Measurements from ENCODE around the gene CYP2C9. TPM values are rescaled to one million over a fixed set of nuclear protein-coding genes. Genes with fewer than 3 reads are reported as not detected.
A peak's percentile ranks its signal among the peaks of the same experiment; 100 is the strongest.
"Not testable (repeated sequence)": the region's sequence is repeated elsewhere in the genome, so short reads cannot be mapped to it uniquely, and the experiment has no call there.

The CYP2C9 gene
- total RNA-seq, result 12.3 TPM

GRCh38 chr10:94938383-94938782 is at the start of gene CYP2C9:
Gene CYP2C9 (plus strand): TSS chr10:94938658. CDS start chr10:94938683, 25 bp downstream.
- no peak for DNase-seq

- DNase-seq, result no peak
These were observed 49.3 kb upstream of the CYP2C9 start for GRCh38 chr10:94889123-94889522.

- DNase-seq, result no peak
These were observed 48.0 kb upstream of the CYP2C9 start for GRCh38 chr10:94890264-94891022.

- not testable (repeated sequence) for DNase-seq
These were observed 40.0 kb upstream of the CYP2C9 start for GRCh38 chr10:94898414-94898813.

GRCh38 chr10:94902080-94902479 is 36.4 kb upstream of the CYP2C9 start:
- no peak for DNase-seq

- DNase-seq, result no peak
These were observed 35.9 kb upstream of the CYP2C9 start for GRCh38 chr10:94902570-94902969.

GRCh38 chr10:94904506-94905148 is 33.8 kb upstream of the CYP2C9 start:
- DNase-seq, result peak; percentile 1

GRCh38 chr10:94916423-94916822 is 22.0 kb upstream of the CYP2C9 start:
- no peak for DNase-seq

- no peak for DNase-seq
These were observed 1.7 kb upstream of the CYP2C9 start for GRCh38 chr10:94936721-94937120.

- DNase-seq, result not testable (repeated sequence)
These were observed 5.1 kb downstream of the CYP2C9 start for GRCh38 chr10:94943432-94944103.

GRCh38 chr10:94946181-94946580 is 7.7 kb downstream of the CYP2C9 start:
- DNase-seq, result not testable (repeated sequence)

GRCh38 chr10:94963901-94964300 is 25.4 kb downstream of the CYP2C9 start:
- DNase-seq, result peak; percentile 50

- no peak for DNase-seq
These were observed 45.1 kb downstream of the CYP2C9 start for GRCh38 chr10:94983555-94983954.

GRCh38 chr10:94989192-94989591 is 50.7 kb downstream of the CYP2C9 start:
- DNase-seq, result no peak

- DNase-seq, result no peak
These were observed 52.9 kb downstream of the CYP2C9 start for GRCh38 chr10:94991243-94991888.

GRCh38 chr10:94992811-94993210 is 54.4 kb downstream of the CYP2C9 start:
- no peak for DNase-seq

- DNase-seq, result no peak
These were observed 59.3 kb downstream of the CYP2C9 start for GRCh38 chr10:94997741-94998174.

- DNase-seq, result no peak
These were observed 88.0 kb downstream of the CYP2C9 start for GRCh38 chr10:95026461-95026860.

GRCh38 chr10:95031656-95032055 is 93.2 kb downstream of the CYP2C9 start:
- DNase-seq, result no peak

- DNase-seq, result no peak
These were observed 95.9 kb downstream of the CYP2C9 start for GRCh38 chr10:95034401-95034800.

GRCh38 chr10:95035332-95036295 is 97.2 kb downstream of the CYP2C9 start:
- no peak for DNase-seq

Measured in tongue (tissue), 2 donors.